Hepatocyte (in vitro differentiated cells): ENCODE measurements around the gene AIF1.

Experiments used
- EZH2phosphoT487 ChIP-seq: fragments of 200-600 bp; sonication (generic); IDR thresholded peaks from one replicate; pipeline ENCODE4 v1.6.1; 2018; ENCODE audit warnings: antibody characterized with exemption, mild to moderate bottlenecking, low read depth, moderate library complexity; ENCODE audit not compliant: unreplicated experiment, severe bottlenecking
- TF ChIP-seq, protein P1 (sequence below): fragments of 200-600 bp; sonication (generic); IDR thresholded peaks from 2 replicates; pipeline ENCODE4 v1.5.1; 2016; ENCODE audit warnings: antibody characterized with exemption, mild to moderate bottlenecking; ENCODE audit not compliant: poor library complexity

DNA sequence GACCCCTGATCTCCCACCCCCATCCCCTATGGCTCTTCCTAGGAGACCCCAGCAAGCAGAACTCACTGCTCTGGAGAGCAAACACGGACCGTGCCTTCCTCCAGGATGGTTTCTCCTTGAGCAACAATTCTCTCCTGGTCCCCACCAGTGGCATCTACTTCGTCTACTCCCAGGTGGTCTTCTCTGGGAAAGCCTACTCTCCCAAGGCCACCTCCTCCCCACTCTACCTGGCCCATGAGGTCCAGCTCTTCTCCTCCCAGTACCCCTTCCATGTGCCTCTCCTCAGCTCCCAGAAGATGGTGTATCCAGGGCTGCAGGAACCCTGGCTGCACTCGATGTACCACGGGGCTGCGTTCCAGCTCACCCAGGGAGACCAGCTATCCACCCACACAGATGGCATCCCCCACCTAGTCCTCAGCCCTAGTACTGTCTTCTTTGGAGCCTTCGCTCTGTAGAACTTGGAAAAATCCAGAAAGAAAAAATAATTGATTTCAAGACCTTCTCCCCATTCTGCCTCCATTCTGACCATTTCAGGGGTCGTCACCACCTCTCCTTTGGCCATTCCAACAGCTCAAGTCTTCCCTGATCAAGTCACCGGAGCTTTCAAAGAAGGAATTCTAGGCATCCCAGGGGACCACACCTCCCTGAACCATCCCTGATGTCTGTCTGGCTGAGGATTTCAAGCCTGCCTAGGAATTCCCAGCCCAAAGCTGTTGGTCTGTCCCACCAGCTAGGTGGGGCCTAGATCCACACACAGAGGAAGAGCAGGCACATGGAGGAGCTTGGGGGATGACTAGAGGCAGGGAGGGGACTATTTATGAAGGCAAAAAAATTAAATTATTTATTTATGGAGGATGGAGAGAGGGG is 41.6 kb upstream of the AIF1 start:
- TF ChIP-seq, protein P1, sequence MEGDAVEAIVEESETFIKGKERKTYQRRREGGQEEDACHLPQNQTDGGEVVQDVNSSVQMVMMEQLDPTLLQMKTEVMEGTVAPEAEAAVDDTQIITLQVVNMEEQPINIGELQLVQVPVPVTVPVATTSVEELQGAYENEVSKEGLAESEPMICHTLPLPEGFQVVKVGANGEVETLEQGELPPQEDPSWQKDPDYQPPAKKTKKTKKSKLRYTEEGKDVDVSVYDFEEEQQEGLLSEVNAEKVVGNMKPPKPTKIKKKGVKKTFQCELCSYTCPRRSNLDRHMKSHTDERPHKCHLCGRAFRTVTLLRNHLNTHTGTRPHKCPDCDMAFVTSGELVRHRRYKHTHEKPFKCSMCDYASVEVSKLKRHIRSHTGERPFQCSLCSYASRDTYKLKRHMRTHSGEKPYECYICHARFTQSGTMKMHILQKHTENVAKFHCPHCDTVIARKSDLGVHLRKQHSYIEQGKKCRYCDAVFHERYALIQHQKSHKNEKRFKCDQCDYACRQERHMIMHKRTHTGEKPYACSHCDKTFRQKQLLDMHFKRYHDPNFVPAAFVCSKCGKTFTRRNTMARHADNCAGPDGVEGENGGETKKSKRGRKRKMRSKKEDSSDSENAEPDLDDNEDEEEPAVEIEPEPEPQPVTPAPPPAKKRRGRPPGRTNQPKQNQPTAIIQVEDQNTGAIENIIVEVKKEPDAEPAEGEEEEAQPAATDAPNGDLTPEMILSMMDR: no peak
- no peak for TF ChIP-seq EZH2phosphoT487
